Breast epithelium (tissue), 4 donors: ENCODE results near the gene PATJ. TPM values are rescaled to one million over a fixed set of nuclear protein-coding genes. Genes with fewer than 3 reads are reported as not detected.
"Not testable (repeated sequence)": the region's sequence is repeated elsewhere in the genome, so short reads cannot be mapped to it uniquely, and the experiment has no call there.

Experiments used
- DNase-seq, 2 donors: peaks; one replicate each; pipeline ENCODE4 v3.0.0-alpha.2; 2019; ENCODE audit warnings: low spot score in 2 of 2
- H3K27ac ChIP-seq, 2 donors: fragments of 200-600 bp; sonication (generic) in 1 of 2; one replicate each; pipeline ENCODE4 v1.5.1; 2016 to 2019; ENCODE audit warnings: mild to moderate bottlenecking in 1 of 2
- H3K27me3 ChIP-seq, 2 donors: fragments of 200-600 bp; sonication (generic) in 1 of 2; one replicate each; pipeline versions ENCODE4 v1.5.1 to v1.6.0; 2017 to 2019; ENCODE audit warnings: control low read depth in 1 of 2, mild to moderate bottlenecking in 1 of 2
- H3K36me3 ChIP-seq: fragments of 200-600 bp; one replicate; pipeline ENCODE4 v1.5.1; 2019
- H3K4me1 ChIP-seq, 2 donors: fragments of 200-600 bp; sonication (generic); one replicate each; pipeline ENCODE4 v1.5.1; 2016 to 2019; ENCODE audit warnings: control low read depth in 1 of 2
- H3K4me3 ChIP-seq, 3 donors: fragments of 200-600 bp; sonication (generic); 1 replicate in 2 of 3; 2 replicates in 1 of 3; pipeline ENCODE4 v1.5.1; 2016 to 2019; ENCODE audit warnings: mild to moderate bottlenecking in 3 of 3, moderate library complexity in 2 of 3
- H3K9me3 ChIP-seq, 2 donors: fragments of 200-600 bp; sonication (generic) in 1 of 2; one replicate each; pipeline ENCODE4 v1.5.1; 2016 to 2019; ENCODE audit warnings: control low read depth in 1 of 2
- POLR2A ChIP-seq: fragments of 450-650 bp; IDR thresholded peaks from one replicate; pipeline ENCODE4 v1.6.1; 2016; ENCODE audit warnings: antibody characterized with exemption, mild to moderate bottlenecking, moderate library complexity
- POLR2AphosphoS5 ChIP-seq, 3 donors: sonication (generic); formaldehyde crosslinking; IDR thresholded peaks; one replicate each; pipeline ENCODE4 v1.6.1; 2017; ENCODE audit warnings: antibody characterized with exemption in 3 of 3
- intact Hi-C: fragments of 100-400 bp; cut with DNase I; formaldehyde crosslinking; loops from one replicate; pipeline ENCODE4 v1.15.1; 2023; ENCODE audit warnings: low total_unique reads
- total RNA-seq, 3 donors: library from RNA; depleted of rRNA; stranded (reverse); fragments of >200 nt; gene quantifications; one replicate each; pipeline ENCODE4 v1.1.0, GENCODE V29; 2016
- TF ChIP-seq, protein P1 (sequence below), 3 donors: fragments of 450-650 bp; IDR thresholded peaks; one replicate each; pipeline ENCODE4 v1.5.1; 2016 to 2017; ENCODE audit warnings: antibody characterized with exemption in 3 of 3, mild to moderate bottlenecking in 3 of 3, moderate library complexity in 3 of 3

The PATJ gene
- total RNA-seq, 3 donors from 2014 or later: 20.8 to 193 (median 129) TPM

- Histone ChIP-seq H3K9me3 (no peaks in the 10 kb centered on the region), H3K27ac (no peak overlapping the region), H3K4me3 (no peak overlapping the region), H3K27me3 (no peaks in the 10 kb centered on the region), H3K36me3 (no peaks in the 10 kb centered on the region), H3K4me1 (no peaks in the 10 kb centered on the region)
- intact Hi-C loops: no loop called here
- TF ChIP-seq, protein P1, sequence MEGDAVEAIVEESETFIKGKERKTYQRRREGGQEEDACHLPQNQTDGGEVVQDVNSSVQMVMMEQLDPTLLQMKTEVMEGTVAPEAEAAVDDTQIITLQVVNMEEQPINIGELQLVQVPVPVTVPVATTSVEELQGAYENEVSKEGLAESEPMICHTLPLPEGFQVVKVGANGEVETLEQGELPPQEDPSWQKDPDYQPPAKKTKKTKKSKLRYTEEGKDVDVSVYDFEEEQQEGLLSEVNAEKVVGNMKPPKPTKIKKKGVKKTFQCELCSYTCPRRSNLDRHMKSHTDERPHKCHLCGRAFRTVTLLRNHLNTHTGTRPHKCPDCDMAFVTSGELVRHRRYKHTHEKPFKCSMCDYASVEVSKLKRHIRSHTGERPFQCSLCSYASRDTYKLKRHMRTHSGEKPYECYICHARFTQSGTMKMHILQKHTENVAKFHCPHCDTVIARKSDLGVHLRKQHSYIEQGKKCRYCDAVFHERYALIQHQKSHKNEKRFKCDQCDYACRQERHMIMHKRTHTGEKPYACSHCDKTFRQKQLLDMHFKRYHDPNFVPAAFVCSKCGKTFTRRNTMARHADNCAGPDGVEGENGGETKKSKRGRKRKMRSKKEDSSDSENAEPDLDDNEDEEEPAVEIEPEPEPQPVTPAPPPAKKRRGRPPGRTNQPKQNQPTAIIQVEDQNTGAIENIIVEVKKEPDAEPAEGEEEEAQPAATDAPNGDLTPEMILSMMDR (IDR thresholded peaks at IDR 0.05): no peak
- TF ChIP-seq POLR2A (no peak), POLR2AphosphoS5 (IDR thresholded peaks at IDR 0.05) (no peak)
- no peak for DNase-seq
These were observed 54.9 kb downstream of the PATJ start for GRCh38 chr1:61797045-61797755.

GRCh38 chr1:61801047-61801446 is 58.8 kb downstream of the PATJ start:
- not testable (repeated sequence) for H3K36me3 ChIP-seq, H3K4me1 ChIP-seq, H3K27ac ChIP-seq, H3K27me3 ChIP-seq, DNase-seq, H3K4me3 ChIP-seq, H3K9me3 ChIP-seq
- intact Hi-C loops: loop anchor here (10.0 kb wide), 1 partner anchor 74 kb away; no protein-coding TSS in a partner anchor

DNA sequence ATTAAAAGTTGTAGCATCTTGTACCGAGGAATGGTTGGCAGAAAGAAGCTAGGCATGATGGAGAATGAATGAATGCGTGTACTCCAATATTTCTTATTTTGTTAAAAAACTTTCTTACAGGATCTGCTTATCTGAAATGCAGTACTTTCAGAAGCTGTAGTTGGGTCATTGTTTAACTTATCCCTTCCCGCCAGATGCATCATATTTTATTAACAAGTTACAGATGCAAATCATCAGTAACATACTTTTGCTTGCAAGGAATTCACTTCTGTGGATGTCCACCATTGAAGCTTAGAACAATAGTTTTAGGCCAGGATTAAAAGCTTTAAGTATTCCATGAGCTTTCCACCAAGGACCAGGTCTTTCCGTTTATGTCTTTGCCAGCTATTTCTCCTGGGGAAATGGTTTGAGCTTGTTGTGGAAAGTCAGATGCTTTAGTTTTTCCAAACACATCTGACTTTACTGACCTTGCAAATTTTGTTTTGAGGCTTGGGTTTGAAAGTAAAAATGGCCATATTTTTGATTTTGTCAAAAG is 65.4 kb downstream of the PATJ start:
- intact Hi-C loops: loop anchor here (10.0 kb wide), 1 partner anchor 67 kb away; no protein-coding TSS in a partner anchor
- no peak for TF ChIP-seq POLR2A
- no peak for TF ChIP-seq POLR2AphosphoS5 (IDR thresholded peaks at IDR 0.05)
- TF ChIP-seq, protein P1 (IDR thresholded peaks at IDR 0.05): no peak
- H3K27me3 ChIP-seq: no peaks in the 10 kb centered on the region

GRCh38 chr1:61808321-61808720 is 66.0 kb downstream of the PATJ start:
- intact Hi-C loops: loop anchor here (10.0 kb wide), 1 partner anchor 66 kb away; no protein-coding TSS in a partner anchor

More for the DNA sequence above, 65.4 kb downstream of the PATJ start:
- Histone ChIP-seq H3K9me3 (no peaks in the 10 kb centered on the region), H3K36me3 (no peaks in the 10 kb centered on the region), H3K27ac (no peak overlapping the region), H3K4me3 (no peak overlapping the region), H3K4me1 (no peaks in the 10 kb centered on the region)
- no peak for DNase-seq

GRCh38 chr1:61808968-61809367 is 66.7 kb downstream of the PATJ start:
- no peak for DNase-seq
- no peaks in the 10 kb centered on the region for H3K4me1 ChIP-seq
- no peak overlapping the region for H3K27ac ChIP-seq
- TF ChIP-seq POLR2A (no peak), POLR2AphosphoS5 (IDR thresholded peaks at IDR 0.05) (no peak)
- TF ChIP-seq, protein P1 (IDR thresholded peaks at IDR 0.05): no peak
- no peaks in the 10 kb centered on the region for H3K27me3 ChIP-seq
- H3K9me3 ChIP-seq: no peaks in the 10 kb centered on the region
- intact Hi-C loops: loop anchor here (10.0 kb wide), 1 partner anchor 66 kb away; no protein-coding TSS in a partner anchor
- no peaks in the 10 kb centered on the region for H3K36me3 ChIP-seq
- H3K4me3 ChIP-seq: no peak overlapping the region

More at GRCh38 chr1:61808321-61808720, 66.0 kb downstream of the PATJ start:
- Histone ChIP-seq H3K9me3 (no peaks in the 10 kb centered on the region), H3K4me3 (no peak overlapping the region), H3K27me3 (no peaks in the 10 kb centered on the region), H3K4me1 (no peaks in the 10 kb centered on the region), H3K36me3 (no peaks in the 10 kb centered on the region), H3K27ac (no peak overlapping the region)
- TF ChIP-seq POLR2AphosphoS5 (IDR thresholded peaks at IDR 0.05) (no peak), POLR2A (no peak)
- TF ChIP-seq, protein P1 (IDR thresholded peaks at IDR 0.05): no peak
- DNase-seq: no peak
